Astrocyte of the spinal cord (primary cell): Measurements from ENCODE around the gene VMO1.

Source experiments
- DNase-seq: peaks from one replicate; pipeline ENCODE4 v3.0.0; 2011; ENCODE audit warnings: low read depth, low spot score
- H3K4me3 ChIP-seq: 2 replicates; pipeline ENCODE4 v1.5.1; 2011; ENCODE audit warnings: low read depth, mild to moderate bottlenecking, low read length, moderate library complexity
- CTCF ChIP-seq: IDR thresholded peaks from 2 replicates; pipeline ENCODE4 v1.5.1; 2012; ENCODE audit warnings: low read depth, mild to moderate bottlenecking, low read length, inconsistent platforms
- in situ Hi-C: cut with HindIII; loops from 2 replicates; pipeline ENCODE4 v1.10.0; 2017; ENCODE audit warnings: low sequenced_read_pairs

VMO1 gene

GRCh38 chr17:4811471-4811870, 25.3 kb upstream of the VMO1 start:
- no peak overlapping the region for H3K4me3 ChIP-seq
- in situ Hi-C loops: no loop called here
- TF ChIP-seq CTCF: no peak
- DNase-seq: no peak

GRCh38 chr17:4810696-4811290, 24.6 kb upstream of the VMO1 start:
- no peak for DNase-seq
- in situ Hi-C loops: no loop called here
- TF ChIP-seq CTCF: no peak
- H3K4me3 ChIP-seq: no peak overlapping the region

- DNase-seq: no peak
- H3K4me3 ChIP-seq: no peak overlapping the region
- no peak for TF ChIP-seq CTCF
- in situ Hi-C loops: no loop called here
Observed at GRCh38 chr17:4808378-4808767, 22.2 kb upstream of the VMO1 start.

- no peak for TF ChIP-seq CTCF
- in situ Hi-C loops: no loop called here
- DNase-seq: no peak
- H3K4me3 ChIP-seq: peak overlapping the region; percentile 65
Observed at GRCh38 chr17:4807605-4808377, 21.6 kb upstream of the VMO1 start.

- peak; percentile 65 for DNase-seq
- peak within 1 kb of the TSS; percentile 65 for H3K4me3 ChIP-seq
- TF ChIP-seq CTCF: no peak
- in situ Hi-C loops: no loop called here
Observed at GRCh38 chr17:4806777-4807604, 20.8 kb upstream of the VMO1 start, which contains the start of gene PLD2. Gene PLD2 (plus strand): TSS chr17:4807152. CDS start chr17:4807773, 621 bp downstream.

GRCh38 chr17:4806456-4806776, 20.3 kb upstream of the VMO1 start:
- no peak for TF ChIP-seq CTCF
- peak overlapping the region; percentile 55 for H3K4me3 ChIP-seq
- no peak for DNase-seq
- in situ Hi-C loops: no loop called here
